Measurements from ENCODE around the gene RTKN. TPM values are rescaled to one million over a fixed set of nuclear protein-coding genes. Genes with fewer than 3 reads are reported as not detected.

The RTKN gene, protein sequence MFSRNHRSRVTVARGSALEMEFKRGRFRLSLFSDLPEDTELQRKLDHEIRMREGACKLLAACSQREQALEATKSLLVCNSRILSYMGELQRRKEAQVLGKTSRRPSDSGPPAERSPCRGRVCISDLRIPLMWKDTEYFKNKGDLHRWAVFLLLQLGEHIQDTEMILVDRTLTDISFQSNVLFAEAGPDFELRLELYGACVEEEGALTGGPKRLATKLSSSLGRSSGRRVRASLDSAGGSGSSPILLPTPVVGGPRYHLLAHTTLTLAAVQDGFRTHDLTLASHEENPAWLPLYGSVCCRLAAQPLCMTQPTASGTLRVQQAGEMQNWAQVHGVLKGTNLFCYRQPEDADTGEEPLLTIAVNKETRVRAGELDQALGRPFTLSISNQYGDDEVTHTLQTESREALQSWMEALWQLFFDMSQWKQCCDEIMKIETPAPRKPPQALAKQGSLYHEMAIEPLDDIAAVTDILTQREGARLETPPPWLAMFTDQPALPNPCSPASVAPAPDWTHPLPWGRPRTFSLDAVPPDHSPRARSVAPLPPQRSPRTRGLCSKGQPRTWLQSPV
- 10.4 and 13.9 TPM in 2 replicates for total RNA-seq

DNA sequence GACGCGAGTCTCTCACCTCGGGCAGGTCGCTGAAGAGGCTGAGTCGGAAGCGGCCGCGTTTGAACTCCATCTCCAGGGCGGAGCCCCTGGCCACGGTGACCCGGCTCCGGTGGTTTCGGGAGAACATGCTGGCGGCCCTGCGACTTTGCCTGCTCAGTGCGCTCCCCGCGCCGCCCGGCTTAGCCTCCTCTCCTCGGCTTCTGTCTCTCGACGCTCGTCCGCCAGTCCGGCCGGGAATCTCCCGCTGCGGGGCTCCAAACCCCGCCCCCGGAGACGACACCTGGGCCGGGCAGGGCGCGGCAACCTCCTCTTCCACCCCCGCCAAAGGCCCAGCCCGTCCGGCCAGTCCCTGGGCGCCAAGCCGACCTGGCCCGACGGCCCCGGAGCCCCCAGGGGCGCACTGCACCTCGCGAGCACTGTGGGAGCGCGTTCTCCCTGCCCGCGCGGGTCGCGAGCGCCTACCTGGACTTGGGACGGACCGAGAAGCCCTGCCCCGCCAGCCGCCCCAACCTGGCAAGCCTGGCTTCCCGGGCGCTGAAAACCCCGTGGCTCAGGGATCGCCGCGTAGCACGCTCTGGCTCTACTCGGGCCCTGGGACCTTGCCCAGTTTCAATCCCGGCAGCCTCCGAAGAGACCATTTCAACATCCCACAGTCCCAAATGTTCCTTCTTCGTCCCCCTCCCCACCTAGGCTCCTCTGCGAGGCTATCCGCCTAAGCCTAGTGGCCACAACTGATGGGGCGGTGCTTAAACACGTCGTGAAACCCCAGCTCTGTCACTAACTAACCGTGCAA is at the start of gene RTKN:
Gene RTKN, minus strand, starts transcription at position 248 of the 793 bp plus-strand sequence. Its CDS starts 121 bp downstream, at position 127.

DNA sequence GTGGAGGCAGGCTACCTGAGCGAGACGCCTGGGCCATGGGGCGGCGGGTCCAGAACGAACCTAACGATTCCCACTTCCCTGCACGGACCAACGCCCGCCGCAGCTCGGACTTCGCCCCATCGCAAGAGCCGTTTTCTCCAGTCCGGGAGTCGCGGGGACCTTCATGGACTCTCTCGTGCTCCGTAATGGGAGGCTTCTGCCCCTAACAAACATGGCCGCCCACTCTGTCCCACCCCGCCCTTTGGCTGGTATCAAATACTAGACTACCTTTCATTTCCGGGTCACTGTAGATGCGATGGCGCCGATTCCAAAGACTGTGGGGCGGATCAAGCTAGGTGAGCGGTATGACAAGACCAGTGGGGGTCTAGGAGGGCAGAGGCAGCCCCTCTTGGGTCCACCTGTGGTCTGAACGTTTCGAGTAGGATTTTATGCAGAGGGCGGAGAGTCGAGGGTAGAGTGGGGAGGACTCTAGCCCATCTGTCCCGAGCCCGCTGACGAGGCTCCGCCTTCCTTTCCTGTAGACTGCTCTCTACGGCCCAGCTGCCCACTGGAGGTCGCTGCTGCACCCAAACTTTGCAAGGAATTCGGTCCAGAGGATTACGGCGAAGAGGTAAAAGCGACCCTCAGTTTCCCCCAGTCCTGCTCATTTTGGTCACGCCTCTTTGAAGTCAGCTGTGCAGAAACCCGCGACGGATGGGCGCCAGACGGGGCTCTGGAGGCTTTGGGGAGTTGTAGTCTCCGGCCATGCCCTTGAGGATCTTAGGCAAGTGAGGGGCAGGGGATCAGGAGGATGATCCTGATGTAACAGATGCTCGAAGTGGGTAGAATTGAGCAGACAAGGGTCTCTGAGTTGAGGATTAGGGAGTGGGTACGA is 41.3 kb upstream of the RTKN start, which contains the start of the genes CCDC142 and TTC31:
Gene CCDC142, minus strand, starts transcription at position 198 of the 874 bp plus-strand sequence. Its CDS starts 161 bp downstream, at position 37.
Gene TTC31, plus strand, starts transcription at position 281 of the 874 bp plus-strand sequence. Its CDS starts 15 bp downstream, at position 296.

DNA sequence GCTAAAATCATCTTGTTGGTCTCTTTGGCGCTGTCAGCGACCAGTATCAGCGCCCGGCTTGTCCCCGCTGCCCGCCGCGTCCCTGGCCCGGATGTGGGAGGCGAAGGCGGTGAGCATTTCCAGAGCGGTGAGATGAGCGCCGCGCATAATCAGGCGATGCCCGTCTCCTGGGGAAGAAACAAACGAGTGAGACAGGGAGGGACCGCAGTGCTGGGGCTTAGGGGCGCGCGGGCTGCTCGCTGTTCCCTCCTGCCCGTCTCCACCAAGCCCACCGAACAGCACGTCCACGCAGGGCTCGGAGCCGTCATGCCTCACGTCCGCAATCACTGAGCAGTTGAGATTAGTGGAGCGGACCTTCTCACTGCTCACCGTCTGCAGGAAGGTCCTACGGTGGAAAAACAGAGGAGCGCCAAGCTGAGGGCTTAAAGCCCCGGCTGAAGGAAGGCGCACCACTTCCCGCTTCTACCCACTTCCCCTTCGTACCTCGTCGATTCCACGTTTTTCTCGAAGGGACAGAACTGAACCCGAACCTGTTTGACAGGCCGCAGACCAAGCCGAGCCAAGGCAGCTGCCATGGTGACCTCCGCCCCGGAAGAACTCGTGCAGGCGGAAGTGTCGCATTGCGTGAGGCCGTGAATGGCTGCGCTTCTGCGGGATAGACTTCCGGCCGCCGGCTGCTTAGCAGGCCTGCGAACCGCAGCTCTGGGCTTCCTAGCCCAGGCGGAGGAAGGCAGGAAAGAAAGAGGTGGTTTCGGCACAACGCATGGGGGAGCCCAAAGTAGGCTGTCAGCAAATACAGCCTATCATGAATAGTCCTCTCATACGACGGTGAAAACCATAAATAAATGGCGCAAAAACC is 30.6 kb upstream of the RTKN start, which contains the start of gene MRPL53:
Gene MRPL53, minus strand, starts transcription at position 595 of the 859 bp plus-strand sequence. Its CDS starts 20 bp downstream, at position 575.

DNA sequence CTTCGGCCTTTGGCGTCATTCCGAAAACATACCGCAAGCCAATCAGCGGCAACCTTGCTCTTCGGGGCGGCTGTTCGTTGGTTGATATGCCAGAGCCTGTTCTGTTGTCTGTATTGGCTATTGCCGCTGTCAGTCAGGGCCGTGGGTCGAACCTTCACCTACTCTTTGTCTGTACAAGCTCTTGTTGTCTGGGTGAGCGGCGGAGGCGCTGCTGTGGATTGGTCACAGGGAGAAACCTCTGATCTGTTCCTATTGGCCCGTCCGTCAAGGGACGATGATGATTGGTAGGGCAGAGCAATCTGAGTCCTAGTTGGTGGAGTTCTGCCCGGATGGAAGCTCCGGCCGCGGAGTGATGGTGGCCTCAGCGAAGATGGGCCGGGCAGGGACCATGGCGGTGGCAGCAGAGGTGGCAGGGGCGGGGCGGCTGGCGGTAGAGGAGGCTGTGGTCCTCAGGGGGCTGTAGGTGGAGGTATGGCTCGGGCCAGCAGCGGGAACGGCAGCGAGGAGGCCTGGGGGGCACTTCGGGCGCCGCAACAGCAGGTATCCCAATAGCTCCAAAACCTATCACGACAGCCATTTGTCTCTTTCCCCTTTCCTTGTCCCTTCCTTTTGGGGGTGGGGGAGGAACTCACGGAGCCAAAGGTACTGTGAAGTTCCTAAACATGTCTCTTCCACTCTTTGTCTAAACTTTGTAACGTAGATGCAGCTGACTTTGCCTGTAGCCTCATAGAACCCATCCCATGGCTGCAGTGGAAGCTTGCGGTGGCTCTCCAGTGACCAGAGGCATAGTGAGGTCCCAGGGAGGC is 16.6 kb upstream of the RTKN start, which contains the start of gene WBP1:
Gene WBP1, plus strand, starts transcription at position 307 of the 806 bp plus-strand sequence. Its CDS starts 165 bp downstream, at position 472.

DNA sequence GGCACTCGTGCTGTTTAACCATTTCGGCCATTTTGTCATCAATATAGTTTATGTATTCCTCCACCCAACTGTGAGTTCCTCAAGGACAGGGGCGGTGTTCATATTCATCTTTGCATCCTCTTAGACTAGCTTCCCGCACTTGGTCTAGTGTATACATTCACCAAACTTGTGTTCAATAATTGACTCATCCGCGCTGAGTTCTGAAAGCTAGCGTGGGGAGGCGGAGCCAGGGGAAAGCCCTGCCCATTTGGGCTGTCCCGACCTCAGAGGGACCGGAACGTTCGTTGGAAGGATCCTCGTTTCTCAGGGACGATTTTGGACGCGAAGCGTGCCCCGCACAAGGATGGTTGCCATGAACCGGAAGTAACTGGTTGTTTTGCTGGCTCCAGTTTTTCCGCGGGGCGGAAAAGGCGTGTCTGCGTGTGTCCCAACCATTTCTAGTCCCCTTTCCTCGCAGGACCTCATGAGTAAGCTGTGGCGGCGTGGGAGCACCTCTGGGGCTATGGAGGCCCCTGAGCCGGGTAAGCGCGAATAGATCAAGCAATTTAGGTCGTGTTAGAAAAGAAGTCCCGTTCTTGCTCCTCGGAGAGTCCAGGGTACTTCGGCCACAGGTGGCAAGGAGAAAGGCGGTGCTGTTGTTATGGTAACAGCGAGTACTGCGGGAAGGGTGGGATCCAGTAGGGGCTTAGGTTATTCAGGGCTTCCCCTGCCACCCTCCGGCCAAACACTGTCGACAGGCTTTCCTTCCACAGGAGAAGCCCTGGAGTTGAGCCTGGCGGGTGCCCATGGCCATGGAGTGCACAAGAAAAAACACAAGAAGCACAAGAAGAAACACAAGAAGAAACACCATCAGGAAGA is 13.1 kb upstream of the RTKN start, which contains the start of gene INO80B:
Gene INO80B, plus strand, starts transcription at position 434 of the 858 bp plus-strand sequence. Its CDS starts 30 bp downstream, at position 464.

DNA sequence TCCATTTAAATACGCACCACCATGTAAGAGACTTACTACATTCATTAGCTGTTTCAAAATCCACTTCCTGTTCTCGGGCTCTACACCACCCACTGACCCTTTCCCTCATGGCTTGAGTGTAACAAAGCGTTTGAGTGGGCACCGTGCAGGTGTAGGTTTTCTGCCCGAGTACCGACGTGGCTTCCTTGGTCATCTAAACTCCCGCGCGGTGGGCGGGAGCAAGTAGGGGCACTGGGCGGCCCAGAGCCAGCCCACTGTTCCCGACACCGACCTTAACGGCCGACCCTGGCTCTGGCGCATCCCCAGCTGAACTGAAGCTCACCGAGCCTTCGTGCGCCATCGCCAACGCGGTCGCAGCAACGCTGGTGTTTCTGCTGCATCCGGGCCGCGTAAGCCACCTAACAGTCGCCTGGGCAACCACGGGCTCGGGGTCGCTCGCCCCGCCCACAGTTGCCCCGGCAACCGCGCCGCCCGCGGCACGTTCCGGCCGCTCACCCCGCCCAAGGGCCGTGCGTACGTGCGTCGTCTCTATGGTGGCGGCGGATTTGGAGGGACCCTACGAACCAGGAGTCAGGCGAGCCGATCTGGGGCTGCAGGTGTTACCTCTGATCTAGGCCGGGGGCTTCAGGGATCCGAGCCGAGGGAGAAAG is 20.4 kb downstream of the RTKN start, which contains the start of the genes C2orf81 and WDR54:
Gene C2orf81, minus strand, starts transcription at position 399 of the 650 bp plus-strand sequence. Its CDS starts 59 bp downstream, at position 340.
Gene WDR54, plus strand, starts transcription at position 510 of the 650 bp plus-strand sequence. CDS start 424 bp downstream, outside the sequence.

DNA sequence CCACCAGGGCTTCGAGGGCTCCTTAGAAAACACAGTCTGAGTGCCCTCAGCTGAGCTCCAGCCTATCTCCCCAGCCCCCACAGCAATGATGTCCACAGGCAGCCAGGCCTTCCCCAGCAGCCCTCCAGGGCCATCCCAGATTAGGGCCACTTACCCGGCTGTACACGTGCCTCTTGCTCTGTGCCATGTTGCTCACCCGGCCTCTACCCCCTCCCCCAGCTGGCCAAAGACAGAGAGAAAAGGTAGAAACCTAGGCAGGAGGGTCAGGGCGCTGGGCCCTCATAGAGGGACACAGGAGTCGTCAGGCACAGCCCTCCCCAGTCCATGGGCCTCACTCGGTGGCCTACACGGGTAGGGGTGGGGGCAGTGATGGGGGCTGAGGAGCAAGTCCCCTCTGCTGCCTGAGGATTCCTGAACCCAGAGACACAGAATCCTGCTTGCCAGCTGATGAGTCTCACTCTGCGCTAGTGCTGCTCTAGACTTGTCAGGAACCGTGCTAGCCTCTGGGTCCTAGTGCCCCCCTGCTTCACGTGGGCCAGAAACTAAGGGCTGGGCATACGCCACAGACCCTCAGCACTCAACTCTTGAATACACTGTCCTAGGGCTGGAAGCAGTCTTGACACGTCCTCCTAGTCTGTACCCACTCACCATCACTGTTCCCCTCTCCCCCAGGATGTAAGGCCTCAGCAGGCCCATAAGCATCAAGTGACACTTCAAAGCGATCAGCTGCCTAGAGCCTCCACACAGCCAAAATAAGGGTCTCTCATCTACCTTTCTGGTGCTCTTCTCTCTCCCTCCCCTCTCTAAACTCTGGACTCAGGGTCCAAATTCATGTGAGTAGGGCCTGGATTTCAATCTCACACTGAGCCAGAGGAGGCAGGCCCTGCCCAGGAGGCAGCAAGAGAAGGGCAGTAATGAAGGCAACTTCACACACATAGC is 61.6 kb downstream of the RTKN start, which contains the start of gene DCTN1:
Gene DCTN1, minus strand, starts transcription at position 461 of the 939 bp plus-strand sequence. Its CDS starts 274 bp downstream, at position 187.

Other genes with a start within 250 kb of the RTKN start
- 59.9 and 60.3 TPM in 2 replicates for gene MTHFD2, start 243.3 kb downstream of the RTKN start, total RNA-seq
- gene SLC4A5, start 98.5 kb downstream of the RTKN start, total RNA-seq = 0.34 and 1.7 TPM in 2 replicates
- gene DCTN1, start 61.6 kb downstream of the RTKN start, total RNA-seq = 83.1 and 101 TPM in 2 replicates
- gene C2orf81, start 20.3 kb downstream of the RTKN start, total RNA-seq = 1.6 and 4.9 TPM in 2 replicates
- gene WDR54, start 20.2 kb downstream of the RTKN start, total RNA-seq = 19.8 and 20.9 TPM in 2 replicates
- gene INO80B, start 13.2 kb upstream of the RTKN start, total RNA-seq = 16.6 and 18.4 TPM in 2 replicates
- 46.9 and 49.3 TPM in 2 replicates for gene WBP1, start 16.5 kb upstream of the RTKN start, total RNA-seq
- gene MOGS, start 23.4 kb upstream of the RTKN start, total RNA-seq = 41.9 and 45.2 TPM in 2 replicates
- 17.1 and 46.9 TPM in 2 replicates for gene MRPL53, start 30.7 kb upstream of the RTKN start, total RNA-seq
- gene CCDC142, start 41.1 kb upstream of the RTKN start, total RNA-seq = 7.0 and 15.5 TPM in 2 replicates
- gene TTC31, start 41.1 kb upstream of the RTKN start, total RNA-seq = 18.9 and 20.7 TPM in 2 replicates
- 3.2 TPM in 2 replicates for gene LBX2, start 57.7 kb upstream of the RTKN start, total RNA-seq
- gene PCGF1, start 65.8 kb upstream of the RTKN start, total RNA-seq = 8.9 and 13.4 TPM in 2 replicates
- not detected in 2 replicates for gene TLX2, start 72.5 kb upstream of the RTKN start, total RNA-seq
- gene DQX1, start 84.3 kb upstream of the RTKN start, total RNA-seq = not detected in 2 replicates
- gene AUP1, start 87.8 kb upstream of the RTKN start, total RNA-seq = 63.0 and 84.6 TPM in 2 replicates
- 14.9 and 21.3 TPM in 2 replicates for gene HTRA2, start 88.0 kb upstream of the RTKN start, total RNA-seq
- 21.8 and 27.0 TPM in 2 replicates for gene LOXL3, start 112.0 kb upstream of the RTKN start, total RNA-seq
- gene DOK1, start 112.8 kb upstream of the RTKN start, total RNA-seq = 28.5 and 32.5 TPM in 2 replicates
- 0.06 TPM in 1 of 2 replicates, not detected in the other for gene M1AP, start 206.4 kb upstream of the RTKN start, total RNA-seq
- gene SEMA4F, start 212.3 kb upstream of the RTKN start, total RNA-seq = 3.6 and 4.5 TPM in 2 replicates

Measured in cardiac ventricle fibroblast (primary cell).